ENCODE measurements around the gene FBXW10B.
"Not testable (repeated sequence)": the region's sequence is repeated elsewhere in the genome, so short reads cannot be mapped to it uniquely, and the experiment has no call there.

Gene FBXW10B, protein sequence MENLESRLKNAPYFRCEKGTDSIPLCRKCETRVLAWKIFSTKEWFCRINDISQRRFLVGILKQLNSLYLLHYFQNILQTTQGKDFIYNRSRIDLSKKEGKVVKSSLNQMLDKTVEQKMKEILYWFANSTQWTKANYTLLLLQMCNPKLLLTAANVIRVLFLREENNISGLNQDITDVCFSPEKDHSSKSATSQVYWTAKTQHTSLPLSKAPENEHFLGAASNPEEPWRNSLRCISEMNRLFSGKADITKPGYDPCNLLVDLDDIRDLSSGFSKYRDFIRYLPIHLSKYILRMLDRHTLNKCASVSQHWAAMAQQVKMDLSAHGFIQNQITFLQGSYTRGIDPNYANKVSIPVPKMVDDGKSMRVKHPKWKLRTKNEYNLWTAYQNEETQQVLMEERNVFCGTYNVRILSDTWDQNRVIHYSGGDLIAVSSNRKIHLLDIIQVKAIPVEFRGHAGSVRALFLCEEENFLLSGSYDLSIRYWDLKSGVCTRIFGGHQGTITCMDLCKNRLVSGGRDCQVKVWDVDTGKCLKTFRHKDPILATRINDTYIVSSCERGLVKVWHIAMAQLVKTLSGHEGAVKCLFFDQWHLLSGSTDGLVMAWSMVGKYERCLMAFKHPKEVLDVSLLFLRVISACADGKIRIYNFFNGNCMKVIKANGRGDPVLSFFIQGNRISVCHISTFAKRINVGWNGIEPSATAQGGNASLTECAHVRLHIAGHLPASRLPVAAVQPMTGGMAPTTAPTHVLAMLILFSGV

GRCh38 chr17:15619331-15620058 lies at the start of gene FBXW10B:
FBXW10B (minus strand) TSS chr17:15619704; CDS start chr17:15619512, 192 bp downstream.
- not testable (repeated sequence) for DNase-seq (ENCODE audit: low spot score)

DNA sequence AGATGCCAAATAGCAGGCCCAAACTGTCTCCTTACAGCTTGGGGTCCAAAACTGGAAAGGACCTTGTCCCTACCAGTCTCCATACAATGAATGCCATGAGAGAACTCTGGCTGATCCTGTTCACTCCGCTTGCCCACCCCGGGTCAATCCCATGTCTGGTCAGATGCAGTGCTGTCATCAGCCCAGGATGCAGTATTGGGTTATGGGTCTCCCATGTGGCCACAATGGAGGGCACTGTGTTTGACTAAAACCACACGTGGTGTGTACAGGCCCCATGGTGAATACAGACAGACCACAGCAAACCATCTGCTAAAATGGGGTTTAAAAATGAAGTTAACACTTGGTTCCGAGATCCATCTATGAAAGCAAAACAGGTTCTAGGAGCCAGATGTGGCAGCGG lies 44.2 kb upstream of the FBXW10B start:
- no peak for DNase-seq (ENCODE audit: low spot score)

DNA sequence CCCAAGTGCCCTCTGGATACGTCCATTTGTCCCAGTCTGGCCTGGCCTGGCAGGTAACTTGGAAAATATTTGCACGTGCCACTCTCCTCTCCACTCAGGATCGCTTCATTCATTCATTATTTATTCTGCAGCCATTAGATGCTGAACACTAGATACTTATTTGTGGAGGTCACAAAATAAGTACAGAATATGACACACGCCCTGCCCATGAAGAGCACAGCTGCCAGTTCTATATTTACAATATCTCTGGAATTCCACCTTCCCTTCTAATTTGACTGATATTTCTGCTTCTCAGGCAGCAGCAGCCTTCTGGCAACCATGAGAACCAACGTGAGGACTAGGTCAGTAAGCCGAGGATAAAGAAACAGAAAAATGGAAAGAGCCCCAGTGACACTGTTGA lies 43.7 kb upstream of the FBXW10B start:
- DNase-seq (ENCODE audit: low spot score): no peak

DNA sequence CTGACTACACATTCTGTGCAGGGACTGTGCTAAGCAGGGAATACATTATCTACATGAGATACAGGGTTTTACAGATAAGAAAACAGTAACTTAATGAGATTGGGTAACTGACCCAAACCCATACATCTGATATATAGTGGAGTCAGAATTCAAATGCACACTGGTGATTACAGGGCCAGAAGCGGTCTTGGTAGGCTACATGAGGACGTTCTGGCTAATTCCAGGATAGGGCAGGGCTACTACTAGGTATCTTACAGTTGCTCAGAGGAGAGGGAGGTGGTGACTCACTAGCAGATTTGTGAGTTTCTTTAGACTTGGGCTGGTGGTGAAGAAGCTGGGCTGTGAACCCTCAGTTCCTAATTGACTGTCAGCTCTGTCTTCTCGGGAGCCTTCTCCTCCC lies 43.2 kb upstream of the FBXW10B start:
- DNase-seq (ENCODE audit: low spot score): no peak

DNA sequence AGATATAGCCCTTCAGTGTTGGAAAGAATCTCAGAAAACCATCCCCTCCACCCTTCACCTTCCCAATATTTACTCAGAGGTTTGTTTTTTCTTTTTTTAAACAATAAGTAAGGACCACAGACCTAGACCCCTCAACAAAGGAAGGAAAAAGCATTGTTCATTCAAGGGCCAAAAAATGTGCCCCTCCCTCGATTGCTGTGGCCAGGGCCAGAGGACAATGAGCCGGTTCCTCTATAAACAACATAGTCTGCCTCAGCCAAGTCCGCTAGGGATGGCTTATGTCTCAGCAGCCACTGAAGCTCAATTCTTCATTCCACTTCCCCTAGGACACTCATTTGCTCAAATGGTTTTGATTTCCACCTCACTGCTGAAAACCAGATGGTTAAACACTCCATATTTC lies 40.6 kb upstream of the FBXW10B start:
- DNase-seq (ENCODE audit: low spot score): no peak

GRCh38 chr17:15659663-15660062 lies 40.2 kb upstream of the FBXW10B start:
- no peak for DNase-seq (ENCODE audit: low spot score)

DNA sequence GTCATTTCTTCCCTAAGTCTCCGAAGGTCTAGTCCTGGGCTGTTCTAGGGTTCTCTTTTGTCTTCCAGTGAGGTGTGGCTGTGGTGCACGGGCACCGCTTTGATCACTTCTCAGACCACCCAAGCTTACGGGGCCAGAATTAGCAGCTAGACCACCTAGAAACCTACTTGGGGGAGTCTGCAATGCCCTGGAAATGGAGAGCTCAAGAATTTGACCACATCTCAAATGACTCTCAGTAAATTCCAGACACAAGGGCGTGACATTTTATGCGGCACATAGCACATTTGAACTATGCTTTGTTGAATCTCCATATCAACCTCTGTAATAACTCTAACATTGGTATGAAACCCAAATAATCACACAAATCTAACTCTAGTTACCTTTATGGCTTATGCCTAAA lies 39.7 kb upstream of the FBXW10B start:
- no peak for DNase-seq (ENCODE audit: low spot score)

GRCh38 chr17:15658296-15658695 lies 38.8 kb upstream of the FBXW10B start:
- no peak for DNase-seq (ENCODE audit: low spot score)

DNA sequence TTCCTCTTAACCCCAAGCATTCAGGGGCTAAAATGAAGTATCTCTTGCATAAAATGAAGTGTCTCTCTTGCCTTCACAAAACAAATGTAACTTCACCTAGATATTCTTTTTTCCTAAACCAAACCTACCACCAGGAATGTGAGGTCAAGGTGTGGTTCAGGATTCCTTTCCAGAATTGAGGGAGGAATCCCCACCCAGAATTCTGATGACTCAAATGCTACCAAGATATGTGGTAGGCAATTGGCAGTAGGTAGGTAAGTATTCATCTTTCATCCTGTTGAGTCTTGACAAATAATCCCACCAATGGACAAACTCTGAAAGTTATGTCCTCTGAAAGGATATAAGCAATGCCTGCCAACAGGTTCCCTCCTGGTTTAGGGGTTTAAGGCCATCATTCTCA lies 38.4 kb upstream of the FBXW10B start:
- DNase-seq (ENCODE audit: low spot score): no peak

GRCh38 chr17:15654886-15655561 lies 35.5 kb upstream of the FBXW10B start:
- no peak for DNase-seq (ENCODE audit: low spot score)

- DNase-seq (ENCODE audit: low spot score): not testable (repeated sequence)
These were observed 34.9 kb upstream of the FBXW10B start for GRCh38 chr17:15654401-15654800.

DNA sequence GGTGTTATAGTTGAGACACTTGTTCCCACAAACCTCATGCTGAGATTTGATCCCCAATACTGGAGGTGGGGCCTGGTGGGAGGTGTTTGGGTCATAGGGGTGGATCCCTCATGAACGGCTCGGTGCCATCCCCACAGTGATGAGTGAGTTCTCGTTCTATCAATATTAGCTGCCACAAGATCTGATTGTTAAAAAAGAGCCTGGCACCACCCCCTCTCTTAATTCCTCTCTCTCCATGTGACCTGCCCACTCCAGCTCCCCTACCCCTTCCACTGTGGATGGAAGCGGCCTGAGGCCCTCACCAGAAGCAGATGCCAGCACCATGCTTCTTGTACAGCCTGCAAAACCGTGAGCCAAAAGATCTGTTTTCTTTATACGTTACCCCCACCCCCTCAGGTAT lies 33.5 kb upstream of the FBXW10B start:
- no peak for DNase-seq (ENCODE audit: low spot score)

DNA sequence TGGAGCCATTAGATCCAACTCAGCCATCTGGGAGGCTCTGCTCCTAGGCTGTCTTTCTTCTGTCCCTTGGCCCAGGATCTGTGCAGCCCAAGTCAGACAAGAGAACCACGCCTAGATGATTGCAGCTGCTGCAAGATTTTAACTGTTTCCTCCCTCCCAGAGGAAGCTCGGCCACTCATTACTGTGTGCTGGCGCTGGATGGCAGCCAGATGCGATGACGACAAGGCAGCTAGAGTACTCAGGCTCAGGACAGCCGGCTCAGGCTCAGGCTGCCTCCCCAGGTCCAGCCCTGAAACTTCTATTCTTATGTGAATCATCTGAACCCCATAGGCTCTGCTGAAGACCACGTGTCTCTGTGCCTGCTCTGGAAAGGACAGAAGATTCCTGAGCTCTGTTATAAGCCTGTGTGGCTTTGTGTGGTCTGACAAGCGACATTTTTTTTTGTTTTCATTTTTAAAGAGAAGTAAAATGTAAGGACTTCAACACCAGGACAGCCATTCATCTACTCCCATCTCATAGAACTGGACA lies 32.1 kb upstream of the FBXW10B start:
- peak; percentile 98 for DNase-seq (ENCODE audit: low spot score)

GRCh38 chr17:15650741-15651582 lies 31.5 kb upstream of the FBXW10B start:
- no peak for DNase-seq (ENCODE audit: low spot score)

- DNase-seq (ENCODE audit: low spot score): peak; percentile 47
These were observed 30.4 kb upstream of the FBXW10B start for GRCh38 chr17:15649861-15650421.

DNA sequence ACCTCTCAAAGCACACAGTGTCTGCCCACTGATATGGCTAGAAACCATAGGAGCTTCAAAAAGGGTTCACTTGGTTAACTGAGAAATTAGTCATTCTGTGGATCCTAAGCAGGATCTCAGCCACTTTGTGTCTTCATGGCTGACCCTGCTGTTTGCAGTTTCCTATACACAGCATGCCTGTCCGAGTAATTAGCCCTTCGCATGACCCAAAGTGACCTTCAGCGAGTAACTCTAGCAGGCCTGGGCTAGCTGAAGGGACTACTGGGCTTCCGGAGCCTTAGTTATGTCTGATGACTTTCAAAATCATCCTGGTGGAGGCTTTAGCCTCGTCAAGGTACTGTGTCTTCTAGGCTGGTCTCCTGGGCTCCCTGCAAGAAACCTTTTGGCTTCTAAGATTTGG lies 28.9 kb upstream of the FBXW10B start:
- no peak for DNase-seq (ENCODE audit: low spot score)

- not testable (repeated sequence) for DNase-seq (ENCODE audit: low spot score)
These were observed 26.4 kb upstream of the FBXW10B start for GRCh38 chr17:15645942-15646312.

GRCh38 chr17:15645099-15645941 lies 25.8 kb upstream of the FBXW10B start:
- DNase-seq (ENCODE audit: low spot score): not testable (repeated sequence)

- not testable (repeated sequence) for DNase-seq (ENCODE audit: low spot score)
These were observed 23.2 kb upstream of the FBXW10B start for GRCh38 chr17:15642505-15643251.
